H1 (cell line): ENCODE data around the gene ZNF496. TPM values are rescaled to one million over a fixed set of nuclear protein-coding genes. Genes with fewer than 3 reads are reported as not detected.

ENCODE experiments used
- CHD7 ChIP-seq: fragments of 300-600 bp; sonication (generic); IDR thresholded peaks from 2 replicates; pipeline ENCODE4 v1.7.1; 2012; ENCODE audit warnings: low read length, moderate library complexity, mild to moderate bottlenecking, inconsistent platforms; ENCODE audit not compliant: insufficient replicate concordance
- KDM4A ChIP-seq: IDR thresholded peaks from one replicate; pipeline ENCODE4 v1.7.1; 2012; ENCODE audit warnings: low read depth, mild to moderate bottlenecking, moderate library complexity, low read length, inconsistent platforms; ENCODE audit not compliant: severe bottlenecking
- RAD21 ChIP-seq, 2 experiments: IDR thresholded peaks in 1 of 2; conservative IDR thresholded peaks in 1 of 2; 2 replicates each; pipeline ENCODE4 v1.6.1; 2011; ENCODE audit warnings: low read depth in 2 of 2, low read length in 2 of 2, improper control_type of control experiment in 1 of 2, inconsistent platforms in 1 of 2, mild to moderate bottlenecking in 1 of 2, moderate library complexity in 1 of 2
- polyA plus RNA-seq, 7 experiments: library from polyadenylated mRNA; depleted of rRNA in 3 of 7; stranded (reverse) in 5 of 7; unstranded in 2 of 7; fragments of >200 nt in 5 of 7; fragments of 200-250 nt in 2 of 7; gene quantifications; 1 replicate in 5 of 7; 2 replicates in 1 of 7; 4 replicates in 1 of 7; pipeline versions ENCODE4 v1.2.1 to v1.2.3, GENCODE V29; 2011 to 2013; ENCODE audit warnings: missing spikeins in 2 of 7, mixed read lengths in 2 of 7
- total RNA-seq: library from RNA; stranded (reverse); fragmentation: NEBNext Ultra II Directional; extraction: Animal tissue kit (Norgen Biotek cat#: 25700); gene quantifications from 2 replicates; pipeline ENCODE4 v1.2.1, GENCODE V29; 2021
- TF ChIP-seq, protein P1 (sequence below), 3 experiments: IDR thresholded peaks; 1 replicate in 2 of 3; 2 replicates in 1 of 3; pipeline versions ENCODE4 v1.5.1 to v1.6.1; 2011; ENCODE audit warnings: low read length in 3 of 3, mild to moderate bottlenecking in 3 of 3, inconsistent platforms in 2 of 3, low read depth in 1 of 3, moderate library complexity in 1 of 3; ENCODE audit not compliant: insufficient read depth in 1 of 3; ENCODE audit errors: control extremely low read depth in 1 of 3

The ZNF496 gene
- total and polyA plus RNA-seq, 2 of the 8 experiments (the other 6 are each of a cell fraction or from before 2014, with no cell fraction given), result 27.9 to 71.4 TPM

GRCh38 chr1:247299723-247300381 lies 31.8 kb downstream of the ZNF496 start (continued):
- TF ChIP-seq CHD7, result no peak
- TF ChIP-seq, protein P1, sequence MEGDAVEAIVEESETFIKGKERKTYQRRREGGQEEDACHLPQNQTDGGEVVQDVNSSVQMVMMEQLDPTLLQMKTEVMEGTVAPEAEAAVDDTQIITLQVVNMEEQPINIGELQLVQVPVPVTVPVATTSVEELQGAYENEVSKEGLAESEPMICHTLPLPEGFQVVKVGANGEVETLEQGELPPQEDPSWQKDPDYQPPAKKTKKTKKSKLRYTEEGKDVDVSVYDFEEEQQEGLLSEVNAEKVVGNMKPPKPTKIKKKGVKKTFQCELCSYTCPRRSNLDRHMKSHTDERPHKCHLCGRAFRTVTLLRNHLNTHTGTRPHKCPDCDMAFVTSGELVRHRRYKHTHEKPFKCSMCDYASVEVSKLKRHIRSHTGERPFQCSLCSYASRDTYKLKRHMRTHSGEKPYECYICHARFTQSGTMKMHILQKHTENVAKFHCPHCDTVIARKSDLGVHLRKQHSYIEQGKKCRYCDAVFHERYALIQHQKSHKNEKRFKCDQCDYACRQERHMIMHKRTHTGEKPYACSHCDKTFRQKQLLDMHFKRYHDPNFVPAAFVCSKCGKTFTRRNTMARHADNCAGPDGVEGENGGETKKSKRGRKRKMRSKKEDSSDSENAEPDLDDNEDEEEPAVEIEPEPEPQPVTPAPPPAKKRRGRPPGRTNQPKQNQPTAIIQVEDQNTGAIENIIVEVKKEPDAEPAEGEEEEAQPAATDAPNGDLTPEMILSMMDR (IDR thresholded peaks at IDR 0.05; ENCODE audit: control extremely low read depth in 1 of 3, insufficient read depth in 1 of 3, low read depth in 1 of 3, low read length in 3 of 3), result peak in 1 of 3 experiments; percentile 8; a peak in 1 of 4 replicates
- no peak for TF ChIP-seq RAD21 (IDR thresholded peaks at IDR 0.05 in 1 of 2, conservative IDR thresholded peaks at IDR 0.05 in 1 of 2; ENCODE audit: low read depth in 2 of 2, low read length in 2 of 2)
- TF ChIP-seq KDM4A, result no peak
